Right forelimb (tissue), 1 donor: ENCODE data around the gene CNGA2.

Experiments
- DNase-seq: peaks from one replicate; pipeline ENCODE4 v3.0.0-alpha.2; 2018

The CNGA2 gene

DNA sequence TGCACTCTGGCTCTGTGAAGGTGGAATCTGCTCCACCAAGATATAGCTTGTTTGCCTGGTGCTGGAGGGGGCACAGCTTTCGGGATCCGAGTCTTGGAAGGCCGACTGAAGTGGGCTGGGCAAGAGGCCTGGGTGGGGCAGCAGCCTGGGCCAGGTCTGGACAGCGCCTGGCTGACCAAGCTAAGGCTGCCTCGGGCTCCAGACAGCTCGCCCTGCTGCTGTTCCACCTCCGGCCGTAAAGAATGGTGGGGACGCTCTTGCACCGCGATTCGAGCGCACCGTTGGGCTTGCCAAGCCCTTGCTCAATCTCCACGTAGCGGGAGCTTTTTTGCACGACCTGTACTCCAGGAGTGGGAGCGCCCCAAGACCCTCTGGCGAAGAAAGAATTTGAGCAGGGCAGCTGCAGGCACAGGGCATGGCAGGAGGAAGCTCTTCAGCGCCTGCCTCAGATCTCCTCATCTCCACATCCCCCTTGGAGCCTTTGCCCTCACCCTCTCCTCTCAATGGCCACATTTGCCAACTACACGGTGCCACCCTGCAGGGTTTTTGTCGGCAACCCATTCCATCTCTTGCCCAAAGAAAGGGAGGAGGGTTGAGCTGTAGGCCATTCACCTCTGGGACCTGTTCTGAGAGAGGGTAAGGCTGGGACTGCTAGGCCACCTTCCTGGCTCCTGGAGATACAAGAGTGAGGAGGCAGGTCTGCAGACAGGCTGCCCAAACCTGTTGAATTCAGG lies 18.9 kb downstream of the CNGA2 start:
- DNase-seq, result peak; percentile 79

DNA sequence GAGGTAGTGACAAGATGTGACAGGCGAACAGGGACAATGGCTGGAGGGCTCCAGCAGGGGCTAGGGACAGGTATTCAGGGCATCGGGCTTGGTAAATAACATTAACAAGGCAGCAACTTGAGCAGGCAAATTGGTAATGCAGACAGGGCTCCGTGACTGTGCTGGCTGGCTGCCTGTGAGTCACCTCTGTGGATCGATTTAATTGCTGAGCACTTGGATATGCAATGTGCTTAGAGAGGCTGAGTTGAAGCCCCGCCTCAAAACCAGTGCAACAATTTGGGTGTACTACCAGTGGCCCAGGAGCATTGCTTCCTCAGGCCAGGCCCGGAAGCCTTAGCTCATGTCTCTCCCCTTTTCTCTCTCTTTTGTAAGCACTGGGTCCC lies 19.5 kb downstream of the CNGA2 start:
- DNase-seq, result no peak

- DNase-seq, result no peak
Observed at GRCh38 chrX:151754641-151755215, 20.2 kb downstream of the CNGA2 start.

DNA sequence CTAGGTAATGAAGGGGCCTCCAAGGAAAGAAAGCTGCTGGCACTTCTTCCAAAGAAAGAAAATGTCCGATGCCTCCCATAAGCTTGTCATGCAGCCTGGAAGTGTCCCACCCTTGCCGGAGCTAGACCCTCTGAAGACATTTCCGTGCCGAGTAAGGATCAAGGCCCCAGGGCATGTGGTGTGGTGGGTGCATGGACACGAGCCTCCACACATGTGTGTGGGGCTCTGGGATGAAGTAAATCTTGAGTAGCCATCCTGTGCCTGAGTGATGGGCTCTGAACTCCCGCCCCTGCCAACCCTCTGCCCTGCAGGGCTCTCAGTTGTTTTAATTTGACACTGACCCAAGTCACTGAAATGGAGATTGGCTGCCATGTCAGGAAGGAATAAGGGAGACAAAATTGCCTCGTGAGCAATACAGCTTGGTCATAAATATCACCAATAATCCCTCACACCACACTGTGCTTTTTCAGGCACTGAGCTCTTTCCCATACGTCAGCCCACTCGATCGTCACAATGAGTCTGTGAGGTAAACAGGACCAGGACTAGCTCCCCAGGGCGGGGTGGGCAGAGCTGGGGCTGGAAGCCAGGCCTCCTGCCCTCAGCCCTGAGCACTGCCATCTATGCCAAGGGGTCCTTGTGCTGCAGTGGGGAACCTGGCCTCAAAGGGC lies 24.6 kb downstream of the CNGA2 start:
- DNase-seq, result no peak

- no peak for DNase-seq
Observed at GRCh38 chrX:151762802-151763201, 28.3 kb downstream of the CNGA2 start.

GRCh38 chrX:151763711-151764110 lies 29.2 kb downstream of the CNGA2 start:
- no peak for DNase-seq

DNA sequence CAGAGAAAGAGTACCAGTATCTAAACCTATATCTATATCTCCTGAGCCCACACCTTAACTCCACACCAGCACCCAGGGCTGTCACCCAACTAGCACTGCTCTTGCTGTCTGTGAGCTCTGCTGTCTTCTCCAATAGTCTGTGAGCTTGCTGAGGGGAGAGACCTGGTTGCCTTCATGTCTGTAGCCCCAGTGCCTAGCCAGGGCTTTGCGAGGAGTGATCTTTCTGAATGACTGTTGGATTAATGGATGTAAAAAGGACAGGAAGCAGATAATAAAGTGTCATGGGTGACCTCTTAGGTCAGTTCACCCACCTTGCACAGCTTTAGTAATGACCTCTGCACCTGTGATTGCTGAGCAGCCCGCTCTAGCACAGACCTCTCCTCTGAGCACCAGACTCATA lies 30.5 kb downstream of the CNGA2 start:
- no peak for DNase-seq

- DNase-seq, result no peak
Observed at GRCh38 chrX:151771726-151772125, 37.2 kb downstream of the CNGA2 start.

- no peak for DNase-seq
Observed at GRCh38 chrX:151773434-151773833, 38.9 kb downstream of the CNGA2 start.

- DNase-seq, result no peak
Observed at GRCh38 chrX:151774421-151774820, 39.9 kb downstream of the CNGA2 start.

- DNase-seq, result peak; percentile 71
Observed at GRCh38 chrX:151776181-151776731, 41.7 kb downstream of the CNGA2 start.

DNA sequence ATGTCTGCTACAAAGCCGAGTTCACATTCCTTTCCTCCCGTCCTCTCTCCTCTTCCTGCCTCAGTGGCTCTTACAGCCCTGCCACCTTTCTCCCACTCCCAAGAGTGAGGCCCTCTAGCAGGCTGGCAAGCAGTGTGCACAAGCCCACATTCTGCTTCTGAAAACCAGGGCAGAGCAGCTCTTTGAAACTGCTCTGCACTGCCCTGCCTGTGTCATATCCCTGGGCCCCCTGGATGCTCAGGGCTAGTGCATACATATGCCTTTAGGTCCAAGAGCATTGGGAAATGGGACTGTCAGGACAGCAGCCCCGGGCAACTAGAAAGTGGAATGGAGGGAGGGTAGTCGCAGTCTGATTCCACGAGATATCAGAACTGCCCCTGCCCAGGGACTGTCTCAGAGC lies 42.4 kb downstream of the CNGA2 start:
- DNase-seq, result no peak

DNA sequence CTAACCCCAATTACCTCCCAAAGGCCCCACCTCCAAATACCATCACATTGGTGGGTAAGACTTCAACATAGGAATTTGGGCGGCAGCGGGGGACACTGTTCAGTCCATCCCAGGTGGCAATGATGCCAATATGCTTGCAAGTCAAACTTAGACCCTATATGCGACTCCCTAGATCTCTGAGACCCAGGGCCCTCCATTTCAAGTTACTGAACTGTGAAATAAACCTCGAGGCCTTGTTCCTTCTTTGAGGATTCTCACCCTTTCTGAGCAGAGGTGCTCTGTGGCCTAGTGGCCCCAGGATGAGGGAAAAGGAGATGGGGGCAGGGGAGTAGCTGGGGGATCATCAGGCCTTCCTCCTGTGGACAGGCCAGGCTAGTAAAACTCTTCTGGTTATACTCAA lies 44.7 kb downstream of the CNGA2 start:
- DNase-seq, result no peak

DNA sequence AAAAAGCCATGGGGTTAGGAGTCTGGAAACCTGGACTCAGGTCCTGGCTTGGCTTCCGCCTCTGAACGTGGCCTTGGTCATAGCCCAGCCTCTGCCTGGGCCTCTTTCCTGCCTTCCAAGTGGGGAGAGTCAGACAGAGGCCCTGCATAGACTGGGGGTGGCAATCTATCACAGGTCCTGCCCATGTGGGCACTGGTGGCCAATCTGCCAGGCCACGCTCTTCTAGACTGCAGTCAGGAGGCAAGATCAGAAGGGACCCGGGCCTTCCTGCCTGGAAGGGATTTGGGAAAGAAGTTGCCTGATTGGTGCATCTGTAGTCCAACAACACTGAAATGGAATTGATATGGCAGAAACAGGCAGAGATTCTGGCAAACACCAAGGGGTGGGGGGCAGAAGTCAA lies 46.1 kb downstream of the CNGA2 start:
- no peak for DNase-seq

- peak; percentile 77 for DNase-seq
Observed at GRCh38 chrX:151789179-151789800, 54.7 kb downstream of the CNGA2 start.

- no peak for DNase-seq
Observed at GRCh38 chrX:151790481-151791160, 56.1 kb downstream of the CNGA2 start.

DNA sequence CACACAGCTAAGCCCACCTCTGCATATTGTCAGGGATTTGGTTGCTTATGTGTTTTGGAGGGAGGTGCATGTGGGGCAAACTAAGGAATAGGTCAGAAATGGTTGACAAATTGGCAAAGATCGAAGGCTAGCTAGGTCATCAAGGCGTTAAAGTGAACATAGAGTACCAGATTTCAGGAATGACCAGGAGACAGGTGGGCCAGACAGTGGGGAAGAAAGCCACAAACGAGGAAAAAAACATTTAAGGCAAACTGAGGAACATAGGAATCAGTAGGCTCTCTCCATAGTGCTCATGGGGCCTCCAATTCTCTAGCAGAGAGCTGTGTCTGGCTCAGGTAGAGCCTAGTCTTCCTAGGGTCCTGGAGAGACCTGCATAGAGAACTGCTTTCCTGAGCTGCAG lies 57.4 kb downstream of the CNGA2 start:
- no peak for DNase-seq

DNA sequence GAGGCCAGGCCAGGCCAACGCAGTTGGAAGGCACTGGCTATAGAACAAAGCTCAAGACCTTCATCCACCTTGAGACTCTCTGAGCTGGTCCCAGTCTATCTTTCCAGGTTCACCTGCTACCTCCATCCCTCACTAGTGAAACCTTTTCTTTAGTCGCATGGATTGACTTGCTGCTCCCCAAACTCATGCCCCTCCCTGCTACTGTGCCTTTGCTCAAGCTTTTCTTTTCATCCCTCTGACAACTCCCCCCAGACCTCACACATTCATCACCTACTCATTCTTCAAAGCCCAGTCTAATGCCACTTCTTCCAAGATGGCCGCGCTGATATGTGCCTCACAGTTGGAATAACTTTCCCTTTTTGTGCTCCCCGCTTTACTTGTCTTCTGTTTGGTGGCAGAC lies 58.0 kb downstream of the CNGA2 start:
- DNase-seq, result no peak

DNA sequence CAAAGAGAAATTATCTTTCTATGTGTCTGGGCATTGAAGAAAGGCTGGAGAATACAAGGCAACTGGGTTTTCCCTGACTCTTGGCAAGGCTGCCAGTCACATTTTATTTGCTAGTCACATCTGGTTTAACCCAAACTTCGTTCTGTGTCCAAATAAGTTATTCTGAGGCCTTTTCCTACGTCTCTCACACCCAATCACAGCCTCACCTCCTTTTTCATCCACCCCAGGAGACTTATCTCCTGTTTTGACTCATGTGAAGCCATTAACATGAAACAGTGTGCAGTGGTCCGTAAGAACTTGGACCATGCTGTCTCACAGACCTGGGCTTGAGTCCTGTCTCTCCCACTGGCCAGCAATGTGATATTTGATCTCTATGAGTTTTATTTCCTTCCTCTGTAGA lies 59.3 kb downstream of the CNGA2 start:
- DNase-seq, result no peak
